Middle frontal gyrus (tissue), 1 donor: ENCODE data around the gene LATS2.

Experiments
- DNase-seq: peaks from one replicate; pipeline ENCODE4 v3.0.0-alpha.2; 2015; ENCODE audit warnings: low spot score; ENCODE audit errors: extremely low spot score

LATS2 gene

GRCh38 chr13:20993661-20994440, 67.5 kb downstream of the LATS2 start:
- DNase-seq: no peak

DNA sequence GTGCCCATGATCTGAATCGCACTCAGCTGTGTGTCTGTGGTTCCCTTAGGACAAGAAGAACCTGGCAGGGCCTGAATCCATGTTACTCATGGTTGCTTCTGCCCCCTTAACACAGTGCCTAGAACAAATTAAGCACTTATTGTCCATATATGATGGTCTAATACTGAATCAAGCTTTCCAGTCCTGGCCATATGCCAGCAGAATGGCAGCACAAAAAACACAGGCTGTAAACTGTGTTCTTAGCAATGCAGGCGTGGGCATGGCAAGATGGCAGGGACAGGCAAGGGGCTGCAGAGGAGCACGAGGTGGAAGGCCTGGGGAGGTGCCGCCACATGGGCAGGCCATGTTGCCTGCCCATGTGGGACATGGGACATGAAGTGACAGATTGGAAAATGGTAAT, 68.2 kb downstream of the LATS2 start:
- no peak for DNase-seq

DNA sequence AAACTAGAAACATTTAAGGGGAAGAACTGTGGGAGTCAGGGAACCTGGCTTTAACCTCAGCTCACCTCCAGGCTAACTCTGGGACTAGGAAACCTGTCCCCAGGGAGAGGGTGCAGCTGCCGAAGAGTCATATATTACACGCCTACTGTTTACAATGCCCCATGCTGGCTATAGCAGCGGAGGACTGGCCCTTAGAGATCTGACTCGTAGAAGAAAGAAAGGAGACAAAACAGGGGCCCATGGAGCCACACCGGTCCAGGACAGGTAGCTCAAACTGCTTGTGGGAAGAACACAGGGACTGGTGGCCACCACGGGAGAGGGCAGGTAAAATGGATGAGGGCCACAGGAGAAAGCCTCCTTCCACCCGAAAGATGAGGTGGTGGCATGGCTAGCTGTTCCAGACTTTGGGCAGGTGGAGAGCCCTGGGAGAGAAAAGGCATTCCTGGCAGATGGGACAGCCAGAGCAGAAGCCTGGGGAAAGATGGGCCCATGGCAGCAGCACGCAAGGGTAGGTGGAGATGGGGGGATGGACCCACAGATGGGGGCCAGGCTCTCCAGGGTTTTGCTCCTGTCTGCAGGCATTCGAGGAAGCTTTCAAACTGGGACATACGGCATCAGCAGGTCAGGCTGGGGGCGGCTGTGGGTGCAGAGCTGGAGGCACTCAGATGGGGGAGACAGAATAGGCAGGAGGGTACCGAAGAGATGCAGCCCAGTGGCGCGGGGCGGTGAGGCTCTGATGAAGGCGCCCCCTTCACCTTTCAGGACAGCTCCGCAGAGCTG, 69.5 kb downstream of the LATS2 start:
- DNase-seq: no peak

GRCh38 chr13:20990910-20991525, 70.4 kb downstream of the LATS2 start:
- DNase-seq: no peak

DNA sequence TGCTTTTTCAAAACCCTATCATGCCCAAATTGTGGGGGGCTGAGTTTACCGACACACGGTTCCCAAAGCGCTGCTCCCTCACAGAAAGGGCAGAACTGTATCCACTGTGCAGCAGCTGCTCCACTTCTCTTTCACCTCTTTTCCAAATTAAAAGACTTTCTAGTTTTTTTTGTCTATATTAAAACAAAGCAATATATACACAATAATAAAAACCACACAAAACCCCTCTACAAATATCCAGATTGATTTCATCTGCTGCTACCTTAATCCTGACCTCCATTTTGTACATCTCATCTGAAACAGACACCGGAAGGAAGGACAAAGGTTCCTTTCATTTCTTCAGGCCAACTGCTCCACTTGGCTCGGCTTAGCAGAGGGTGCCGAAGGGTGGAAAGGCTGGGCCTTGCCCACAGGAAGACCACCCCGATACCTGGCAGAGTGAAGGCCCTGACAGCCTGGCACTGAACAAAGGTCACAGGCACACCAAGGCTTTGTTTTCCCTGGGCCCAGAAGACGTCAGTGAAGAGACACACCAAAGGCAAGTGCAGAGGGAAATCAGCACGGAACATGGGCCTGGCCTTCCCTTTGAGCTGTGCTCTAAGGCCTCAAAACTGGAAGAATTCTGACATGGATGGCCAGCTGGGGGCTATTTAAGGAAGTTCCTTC, 71.6 kb downstream of the LATS2 start:
- DNase-seq: no peak

- no peak for DNase-seq
Measured at GRCh38 chr13:20988909-20989655, 72.3 kb downstream of the LATS2 start.

DNA sequence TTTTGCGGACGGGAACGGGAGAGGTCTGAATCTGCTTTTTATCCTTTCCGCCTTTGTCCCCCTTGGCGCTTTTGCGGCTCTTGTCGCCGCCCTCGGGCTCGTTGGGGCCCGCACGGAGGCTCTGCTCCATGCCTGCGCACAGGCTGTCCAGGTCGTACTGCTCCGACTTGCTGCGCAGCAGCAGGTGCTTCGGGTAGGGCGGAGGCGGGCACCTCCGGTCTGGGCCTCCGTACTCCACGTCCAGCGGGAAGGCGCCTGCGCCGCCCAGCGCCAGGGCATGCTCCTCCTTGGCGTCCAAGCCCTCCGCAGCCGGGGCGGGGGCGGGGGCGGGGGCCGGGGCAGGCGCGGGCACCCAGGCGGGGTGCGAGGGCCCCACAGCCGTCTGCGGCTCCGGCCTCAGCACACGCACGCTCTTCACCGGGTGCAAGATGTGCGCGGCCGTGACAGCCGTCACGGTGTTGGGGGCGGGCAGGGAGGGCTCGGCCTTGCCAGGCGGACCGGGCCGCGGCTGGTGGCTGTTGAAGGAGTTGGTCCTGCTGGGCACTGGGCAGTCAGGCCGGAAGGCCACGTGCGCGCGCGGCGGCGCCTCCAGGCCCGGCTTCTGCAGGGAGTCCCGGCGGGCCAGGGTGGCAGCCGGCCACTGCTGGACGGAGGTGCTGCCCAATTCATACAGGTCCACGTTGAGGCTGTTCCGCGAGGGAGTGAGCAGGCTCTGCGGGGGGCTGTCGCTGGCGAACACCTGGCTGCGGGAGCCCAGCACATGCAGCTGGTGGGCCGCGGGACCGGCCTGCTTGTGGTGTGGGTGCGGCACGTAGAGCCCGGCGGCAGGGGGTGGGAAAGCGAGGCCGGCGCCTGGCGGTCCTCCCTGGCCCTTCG, 73.1 kb downstream of the LATS2 start:
- DNase-seq: no peak

DNA sequence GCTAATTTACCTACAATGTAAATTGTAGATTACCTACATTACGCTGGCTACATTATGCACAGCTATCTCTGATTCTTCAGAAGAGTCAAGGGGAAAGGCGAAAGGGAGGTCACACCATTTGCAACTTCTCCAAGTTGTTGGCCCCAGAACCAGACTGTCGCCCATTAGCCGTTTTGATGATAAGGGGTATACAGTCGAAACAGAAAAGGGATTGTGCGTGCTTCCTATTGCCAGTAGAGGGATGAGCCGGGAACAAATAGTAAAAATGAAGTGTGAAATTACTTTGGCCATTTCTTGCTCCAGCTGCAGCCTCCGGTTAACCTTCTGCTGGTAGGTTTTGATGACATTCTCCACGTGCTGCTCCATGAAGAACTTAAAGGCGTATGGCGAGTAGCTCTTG, 73.8 kb downstream of the LATS2 start:
- no peak for DNase-seq

DNA sequence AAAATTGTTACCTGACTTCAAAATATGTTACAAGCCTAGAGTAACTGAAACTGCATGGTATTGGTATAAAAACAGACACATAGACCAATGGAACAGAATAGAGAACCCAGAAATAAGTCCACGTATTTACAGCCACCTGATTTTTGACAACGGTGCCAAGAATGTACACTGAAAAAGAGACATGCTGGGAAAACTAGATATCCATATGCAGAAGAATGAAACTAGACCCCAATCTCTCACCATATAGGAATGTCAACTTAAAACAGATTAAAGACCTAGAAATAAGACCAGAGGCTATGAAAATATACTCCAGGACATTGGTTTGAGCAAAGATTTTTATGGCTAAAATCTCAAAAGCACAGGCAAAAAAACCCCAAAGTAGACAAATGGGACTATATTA, 76.5 kb downstream of the LATS2 start:
- DNase-seq: no peak

DNA sequence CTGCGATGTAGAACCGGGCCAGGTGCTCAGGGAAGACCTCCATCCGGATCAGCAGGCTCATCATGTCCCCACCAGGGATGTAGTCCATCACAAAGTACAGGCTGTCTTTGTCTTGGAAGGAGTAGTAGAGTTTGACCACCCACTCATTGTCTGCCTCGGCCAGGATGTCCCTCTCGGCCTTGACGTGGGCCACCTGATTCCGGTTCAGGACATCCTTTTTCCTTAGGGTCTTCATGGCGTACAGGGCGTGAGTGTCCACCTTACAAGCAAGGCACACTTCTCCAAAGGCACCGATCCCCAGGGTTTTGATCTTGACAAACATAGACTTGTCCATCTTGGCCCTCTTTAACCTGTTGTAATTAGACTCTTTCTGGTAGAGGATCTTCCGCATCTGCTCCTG, 78.0 kb downstream of the LATS2 start:
- DNase-seq: no peak

DNA sequence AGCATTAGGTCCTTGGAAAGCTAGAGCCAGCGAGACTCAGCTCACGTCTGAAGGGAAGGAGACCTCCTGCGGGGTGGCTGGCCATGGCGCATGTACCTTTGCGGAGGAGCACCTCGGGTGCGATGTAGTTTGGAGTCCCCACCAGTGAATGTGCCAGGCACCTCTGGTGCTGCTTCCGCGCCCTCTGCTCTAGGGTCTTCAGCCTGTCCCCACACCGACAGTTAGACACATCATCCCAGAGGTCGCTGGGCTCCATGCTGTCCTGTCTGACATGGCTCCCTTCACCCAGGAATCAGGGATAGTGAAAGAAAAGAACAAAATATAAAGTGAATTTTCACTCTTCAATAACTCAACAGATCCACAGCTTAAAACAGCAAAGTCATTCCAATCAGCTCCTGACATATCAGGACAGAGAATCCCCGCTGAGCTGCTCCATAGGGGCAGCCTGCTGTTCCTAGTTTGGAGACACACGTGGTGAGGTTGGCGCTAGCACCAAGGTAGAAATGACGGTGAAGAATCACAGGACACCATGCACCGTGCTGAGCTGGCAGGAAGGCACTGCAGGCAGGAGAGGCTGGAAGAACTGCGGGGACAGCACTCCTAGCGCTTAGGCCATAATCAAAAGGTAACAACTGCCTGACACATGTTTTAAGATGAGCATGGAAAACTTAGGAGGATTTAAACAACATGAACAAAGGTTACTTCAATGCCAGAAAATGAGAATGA, 79.9 kb downstream of the LATS2 start:
- no peak for DNase-seq

DNA sequence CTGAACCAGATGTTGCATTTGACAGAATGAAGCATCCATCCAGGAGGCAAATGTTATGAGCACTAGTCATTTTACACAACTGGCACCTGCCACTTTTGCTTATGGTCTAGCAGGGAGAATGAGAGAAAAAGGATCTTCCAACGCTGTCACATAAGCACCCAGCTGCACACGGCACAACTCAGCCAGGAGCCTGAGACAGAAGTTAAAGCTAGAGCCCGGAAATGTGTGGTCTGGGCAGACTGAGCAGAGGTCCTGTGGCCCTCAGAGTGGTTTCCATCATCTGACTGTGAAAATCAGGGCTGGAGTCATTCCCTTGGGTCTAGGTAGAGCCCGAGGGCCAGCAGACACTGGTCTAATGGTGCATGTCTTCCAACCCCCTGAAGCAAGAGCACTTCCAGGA, 80.5 kb downstream of the LATS2 start:
- no peak for DNase-seq

- no peak for DNase-seq
Measured at GRCh38 chr13:20980430-20980829, 81.0 kb downstream of the LATS2 start.

DNA sequence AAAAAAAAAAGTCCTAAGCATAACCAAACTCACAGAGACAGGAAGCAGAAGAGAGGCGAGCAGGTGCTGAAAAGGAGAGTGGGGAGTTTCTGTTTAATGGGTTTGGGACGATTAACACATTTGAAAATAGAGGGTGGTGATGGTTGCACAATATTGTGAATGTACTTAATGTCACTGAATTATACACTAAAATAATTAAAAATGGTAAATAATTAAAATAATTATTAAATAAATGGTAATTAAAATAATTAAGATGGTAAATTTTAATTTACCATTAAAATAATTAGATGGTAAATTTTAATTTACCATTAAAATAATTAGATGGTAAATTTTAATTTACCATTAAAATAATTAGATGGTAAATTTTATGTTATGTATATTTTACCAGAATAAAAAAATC, 84.0 kb downstream of the LATS2 start:
- no peak for DNase-seq

DNA sequence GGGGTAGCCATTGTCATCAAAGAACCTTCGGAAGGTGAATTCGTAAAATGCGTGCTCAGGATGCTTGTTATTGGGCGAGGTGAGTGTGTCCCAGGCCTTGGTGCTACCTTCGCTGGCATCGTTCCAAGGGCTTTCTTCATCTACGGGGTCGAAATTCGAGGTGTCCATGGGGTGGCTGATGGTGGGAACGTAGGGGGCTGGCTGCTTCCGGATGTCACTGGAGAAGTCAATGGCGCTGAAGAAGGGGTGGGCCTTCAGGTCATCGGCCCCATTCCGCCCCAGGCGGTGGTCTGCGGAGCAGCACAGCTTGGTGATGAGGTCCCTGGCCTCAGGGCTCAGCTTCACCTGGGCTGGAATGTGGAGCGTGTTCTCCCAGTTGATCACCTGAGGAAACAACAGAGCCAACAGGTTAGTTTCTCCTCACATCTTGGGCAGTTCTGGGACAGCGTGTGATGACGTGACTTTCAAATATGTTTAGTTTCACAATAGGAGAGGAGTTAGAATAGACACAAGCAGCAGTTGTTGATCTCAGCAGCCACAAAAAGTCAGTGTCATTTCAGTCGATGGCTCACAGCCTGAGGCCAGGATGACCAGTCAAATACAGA, 86.3 kb downstream of the LATS2 start:
- DNase-seq: no peak

DNA sequence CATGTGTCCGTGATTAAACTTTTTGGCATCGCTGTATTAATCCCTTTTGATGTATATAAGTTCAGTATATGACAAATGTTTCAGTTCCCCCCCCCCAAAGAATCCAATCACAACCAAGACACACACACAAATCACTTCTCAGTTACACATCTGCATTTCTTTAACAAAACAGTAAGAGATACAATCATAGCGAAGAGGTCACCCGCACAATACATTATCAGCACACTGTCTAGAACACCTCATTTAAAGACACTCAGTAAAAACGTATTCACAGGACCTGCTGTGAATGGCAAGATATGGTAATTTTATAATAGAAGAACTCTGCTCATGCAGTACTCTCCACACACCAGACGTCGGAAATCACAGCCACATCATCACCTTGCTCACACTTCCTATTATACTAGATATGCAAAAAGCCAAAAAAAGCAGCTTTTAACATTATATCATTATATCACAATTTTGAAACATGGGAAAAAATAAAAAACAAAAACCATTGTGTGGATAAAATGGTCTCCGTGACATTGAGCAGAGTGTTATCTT, 87.4 kb downstream of the LATS2 start:
- no peak for DNase-seq

DNA sequence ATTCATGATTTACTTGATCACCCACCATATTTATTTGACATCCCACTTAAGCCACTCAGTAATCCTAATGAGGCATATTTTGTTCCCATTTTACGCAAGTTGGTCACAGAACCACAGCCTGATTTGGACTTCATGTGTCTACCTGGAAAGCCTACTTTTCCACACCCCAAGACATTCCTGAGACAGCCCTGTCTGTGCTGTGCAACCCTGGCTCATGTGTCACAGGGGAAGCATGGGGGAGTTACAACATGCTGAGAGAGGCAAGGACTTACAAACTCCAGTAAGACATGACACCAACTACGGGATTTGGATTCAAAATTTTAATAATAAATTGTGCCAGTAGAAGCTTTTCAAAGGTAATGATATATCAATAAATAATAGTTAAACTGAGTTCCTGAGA, 88.7 kb downstream of the LATS2 start:
- no peak for DNase-seq

- DNase-seq: no peak
Measured at GRCh38 chr13:20969182-20969581, 92.2 kb downstream of the LATS2 start.

- no peak for DNase-seq
Measured at GRCh38 chr13:20968745-20969144, 92.6 kb downstream of the LATS2 start.
